BJ (cell line): Measurements from ENCODE around the gene DEDD2. TPM values are rescaled to one million over a fixed set of nuclear protein-coding genes. Genes with fewer than 3 reads are reported as not detected.
"Not testable (repeated sequence)": the region's sequence is repeated elsewhere in the genome, so short reads cannot be mapped to it uniquely, and the experiment has no call there.

Source experiments
- CTCF ChIA-PET: fragments of 350-600 bp; formaldehyde crosslinking; extraction: SDS; loops from one replicate; lab custom pipeline; 2021; ENCODE audit warnings: antibody characterized with exemption, inconsistent platforms; lab: Yijun Ruan, JAX
- POLR2A ChIA-PET: fragments of 300-600 bp; sonication (Branson Sonifier 250); formaldehyde crosslinking; extraction: SDS; loops from one replicate; lab custom pipeline; 2021; ENCODE audit warnings: antibody characterized with exemption; lab: Charles Lee
- DNase-seq: peaks from one replicate; pipeline ENCODE4 v3.0.0-alpha.2; 2011; ENCODE audit warnings: low read depth
- H3K27me3 ChIP-seq: 2 replicates; pipeline ENCODE4 v1.6.0; 2011; ENCODE audit warnings: low read length; ENCODE audit not compliant: control insufficient read depth, insufficient read depth
- H3K36me3 ChIP-seq: 2 replicates; pipeline ENCODE4 v1.5.1; 2011; ENCODE audit warnings: low read length; ENCODE audit not compliant: control insufficient read depth, insufficient read depth
- H3K4me3 ChIP-seq: 2 replicates; pipeline ENCODE4 v1.5.1; 2011; ENCODE audit warnings: low read depth, mild to moderate bottlenecking, control low read depth, low read length
- polyA minus RNA-seq: library from RNA; depleted of rRNA, polyadenylated mRNA; stranded (reverse); fragments of >200 nt; gene quantifications from 2 replicates; pipeline ENCODE4 v1.2.3, GENCODE V29; 2011; rRNA and poly(A)+ RNA removed
- polyA plus RNA-seq: library from polyadenylated mRNA; depleted of rRNA; stranded (reverse); fragments of >200 nt; gene quantifications from 2 replicates; pipeline ENCODE4 v1.2.3, GENCODE V29; 2011; rRNA removed
- TF ChIP-seq, protein P1 (sequence below): IDR thresholded peaks from 2 replicates; pipeline ENCODE4 v1.5.1; 2011; ENCODE audit warnings: low read depth, mild to moderate bottlenecking, control low read depth, inconsistent platforms, low read length, moderate library complexity; ENCODE audit not compliant: insufficient read depth

DEDD2 gene
- polyA plus RNA-seq (19.1 and 30.4 TPM in 2 replicates), polyA minus RNA-seq (8.3 and 16.0 TPM in 2 replicates)

DNA sequence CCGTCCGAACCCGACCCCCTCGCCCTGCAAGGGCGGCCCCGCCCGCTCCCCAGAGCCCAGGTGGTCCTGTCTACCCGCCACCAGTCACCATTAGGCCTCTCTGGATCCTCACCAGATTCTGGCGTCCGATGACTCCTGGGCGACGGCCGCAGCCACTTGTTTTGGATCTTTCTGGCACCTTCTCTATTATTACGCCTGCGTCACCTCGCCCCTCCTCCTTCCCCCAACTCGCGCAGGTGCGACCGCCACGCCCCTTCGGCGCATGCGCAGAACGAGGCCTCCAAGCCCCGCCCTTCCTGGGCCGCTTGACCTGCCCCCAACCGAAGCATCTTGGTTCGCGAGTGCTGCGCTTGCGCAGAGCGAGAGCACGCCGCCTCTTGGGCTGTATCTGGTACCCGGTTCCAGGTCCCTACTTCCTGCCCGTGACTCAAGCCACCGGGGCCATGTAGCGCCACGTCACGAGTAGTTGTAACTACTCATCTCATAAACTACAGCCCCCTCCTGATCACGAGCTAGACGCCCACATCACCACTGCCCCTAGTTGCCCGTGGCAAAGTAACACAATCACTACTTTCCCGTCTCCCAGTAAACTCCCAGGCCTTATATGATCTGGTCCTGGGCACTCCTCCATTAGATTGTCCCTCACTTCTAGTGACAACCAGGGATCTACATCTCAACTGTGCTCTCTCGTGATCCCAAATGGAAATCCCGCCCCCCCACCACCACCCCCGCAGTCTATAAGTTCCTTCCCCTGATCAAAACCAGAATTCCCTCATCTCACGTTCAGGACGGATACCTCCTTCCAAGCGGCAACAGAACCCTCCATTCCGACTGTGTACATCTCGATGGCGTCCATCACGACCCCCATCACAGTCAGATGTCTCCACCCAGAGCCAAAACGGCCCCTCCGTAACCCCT, at the start of gene DEDD2:
Gene DEDD2 (minus strand): TSS at position 158 of the 918 bp plus-strand sequence. CDS start 670 bp downstream, outside the sequence.
- H3K4me3 ChIP-seq = peak within 1 kb of the TSS; percentile 79
- POLR2A ChIA-PET = no interaction called here
- TF ChIP-seq, protein P1, sequence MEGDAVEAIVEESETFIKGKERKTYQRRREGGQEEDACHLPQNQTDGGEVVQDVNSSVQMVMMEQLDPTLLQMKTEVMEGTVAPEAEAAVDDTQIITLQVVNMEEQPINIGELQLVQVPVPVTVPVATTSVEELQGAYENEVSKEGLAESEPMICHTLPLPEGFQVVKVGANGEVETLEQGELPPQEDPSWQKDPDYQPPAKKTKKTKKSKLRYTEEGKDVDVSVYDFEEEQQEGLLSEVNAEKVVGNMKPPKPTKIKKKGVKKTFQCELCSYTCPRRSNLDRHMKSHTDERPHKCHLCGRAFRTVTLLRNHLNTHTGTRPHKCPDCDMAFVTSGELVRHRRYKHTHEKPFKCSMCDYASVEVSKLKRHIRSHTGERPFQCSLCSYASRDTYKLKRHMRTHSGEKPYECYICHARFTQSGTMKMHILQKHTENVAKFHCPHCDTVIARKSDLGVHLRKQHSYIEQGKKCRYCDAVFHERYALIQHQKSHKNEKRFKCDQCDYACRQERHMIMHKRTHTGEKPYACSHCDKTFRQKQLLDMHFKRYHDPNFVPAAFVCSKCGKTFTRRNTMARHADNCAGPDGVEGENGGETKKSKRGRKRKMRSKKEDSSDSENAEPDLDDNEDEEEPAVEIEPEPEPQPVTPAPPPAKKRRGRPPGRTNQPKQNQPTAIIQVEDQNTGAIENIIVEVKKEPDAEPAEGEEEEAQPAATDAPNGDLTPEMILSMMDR = no peak
- CTCF ChIA-PET = interaction anchor here (0.7 to 1.3 kb wide), 4 partner anchors 25 to 109 kb away, joined by 3 to 4 read pairs (median 4); partner anchors contain the start of gene POU2F2
- DNase-seq = peak; percentile 91
- H3K36me3 ChIP-seq = no peaks in the 10 kb centered on the region
- H3K27me3 ChIP-seq = no peaks in the 10 kb centered on the region

DNA sequence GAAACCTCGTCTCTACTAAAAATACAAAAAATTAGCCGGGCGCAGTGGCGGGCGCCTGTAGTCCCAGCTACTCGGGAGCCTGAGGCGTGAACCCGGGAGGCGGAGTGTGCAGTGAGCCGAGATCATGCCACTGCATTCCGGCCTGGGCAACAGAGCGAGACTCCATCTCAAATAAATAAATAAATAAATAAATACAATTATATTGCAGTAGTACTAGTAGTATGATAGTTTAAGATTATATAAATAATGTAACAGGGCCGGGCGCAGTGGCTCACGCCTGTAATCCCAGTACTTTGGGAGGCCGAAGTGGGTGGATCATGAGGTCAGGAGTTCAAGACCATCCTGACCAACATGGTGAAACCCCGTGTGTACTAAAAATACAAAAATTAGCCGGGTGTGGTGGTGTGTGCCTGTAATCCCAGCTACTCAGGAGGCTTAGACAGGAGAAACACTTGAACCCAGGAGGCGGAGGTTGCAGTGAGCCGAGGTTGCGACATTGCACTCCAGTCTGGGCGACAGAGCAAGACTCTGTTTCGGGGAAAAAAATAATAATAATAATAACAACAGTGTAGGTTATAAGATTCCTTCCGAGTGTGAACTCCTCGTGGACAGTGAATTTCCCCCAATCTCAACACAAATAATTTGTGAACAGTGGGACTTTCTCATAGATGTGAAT, 49.6 kb upstream of the DEDD2 start:
- POLR2A ChIA-PET, DNase-seq: not testable (repeated sequence)
- CTCF ChIA-PET = interaction anchor here (0.9 to 1.0 kb wide), 2 partner anchors 13 to 21 kb away, joined by 3 to 8 read pairs; no protein-coding TSS in a partner anchor

GRCh38 chr19:42266105-42266504, 48.6 kb upstream of the DEDD2 start:
- DNase-seq, POLR2A ChIA-PET, H3K4me3 ChIP-seq, H3K27me3 ChIP-seq, H3K36me3 ChIP-seq: not testable (repeated sequence)
- CTCF ChIA-PET = interaction anchor here (0.7 to 1.0 kb wide), 2 partner anchors 10 to 13 kb away, joined by 3 to 4 read pairs; no protein-coding TSS in a partner anchor

More for the DNA sequence above, 49.6 kb upstream of the DEDD2 start:
- H3K27me3 ChIP-seq, H3K36me3 ChIP-seq, H3K4me3 ChIP-seq: not testable (repeated sequence)

DNA sequence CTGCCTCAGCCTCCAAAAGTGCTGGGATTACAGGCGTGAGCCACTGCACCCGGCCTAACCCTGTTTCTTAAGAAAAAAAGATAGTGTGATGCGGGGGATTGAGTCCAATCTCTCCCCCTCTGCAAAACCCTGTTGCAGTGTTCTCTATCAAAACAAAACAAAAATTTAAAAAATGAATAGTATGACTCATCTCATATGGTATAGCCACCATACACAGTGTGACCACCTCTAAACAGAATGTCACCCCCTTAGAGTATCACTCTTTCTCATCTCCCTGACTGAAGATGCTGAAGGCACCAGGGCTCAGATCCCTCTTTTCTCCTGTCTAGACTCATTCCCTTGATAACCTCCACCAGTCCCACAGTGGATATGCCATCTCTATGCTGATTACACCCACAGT, 44.3 kb upstream of the DEDD2 start:
- TF ChIP-seq, protein P1 = no peak
- Histone ChIP-seq H3K4me3 (no peak overlapping the region), H3K36me3 (no peaks in the 10 kb centered on the region), H3K27me3 (no peaks in the 10 kb centered on the region)
- ChIA-PET POLR2A (no interaction called here), CTCF (interaction anchor here (1.3 kb wide), 1 partner anchor 16 kb away, joined by 3 read pairs; no protein-coding TSS in a partner anchor)
- no peak for DNase-seq

- CTCF ChIA-PET = interaction anchor here (1.0 to 1.6 kb wide), 3 partner anchors 12 to 38 kb away, joined by 3 to 4 read pairs (median 3); no protein-coding TSS in a partner anchor
- not testable (repeated sequence) for H3K36me3 ChIP-seq, DNase-seq, H3K27me3 ChIP-seq, H3K4me3 ChIP-seq
- POLR2A ChIA-PET = interaction anchor here (0.6 to 0.7 kb wide), 2 partner anchors 18 to 58 kb away, joined by 8 to 13 read pairs; no protein-coding TSS in a partner anchor
Observed at GRCh38 chr19:42257842-42258241, 40.4 kb upstream of the DEDD2 start.
